SK-N-SH (cell line): ENCODE measurements around the gene TGM2. TPM values are rescaled to one million over a fixed set of nuclear protein-coding genes. Genes with fewer than 3 reads are reported as not detected.

Experiments used
- CTCF ChIA-PET: fragments of 300-600, 350-600 bp; formaldehyde crosslinking; extraction: SDS; loops from one replicate; lab custom pipeline; 2021; lab: Yijun Ruan, JAX
- POLR2A ChIA-PET: fragments of 350-600 bp; sonication (Branson Sonifier 250); formaldehyde crosslinking; extraction: SDS; loops from one replicate; lab custom pipeline; 2020; ENCODE audit warnings: antibody characterized with exemption, inconsistent platforms; lab: Yijun Ruan, JAX
- DNase-seq: peaks from one replicate; pipeline ENCODE4 v3.0.0; 2012
- H2AFZ ChIP-seq: fragments of 200-600 bp; sonication (generic); 2 replicates; pipeline ENCODE4 v1.8.1; 2016; ENCODE audit warnings: antibody characterized with exemption, mild to moderate bottlenecking, low read depth
- H3F3A ChIP-seq: fragments of 200-600 bp; sonication (generic); replicated peaks from 2 replicates; pipeline ENCODE3; 2016; ENCODE audit warnings: antibody characterized with exemption, mild to moderate bottlenecking; ENCODE audit not compliant: insufficient read depth
- H3K27ac ChIP-seq, 2 experiments: fragments of 200-500 bp in 1 of 2; fragments of 200-600 bp in 1 of 2; sonication (Bioruptor generic) in 1 of 2; sonication (generic), shearing (Covaris generic) in 1 of 2; 2 replicates each; pipeline versions ENCODE4 v1.5.1 to v1.6.1; 2014 to 2016; ENCODE audit warnings: low read depth in 2 of 2, inconsistent platforms in 1 of 2, low read length in 1 of 2, mild to moderate bottlenecking in 1 of 2, mixed read lengths in 1 of 2
- H3K27me3 ChIP-seq: fragments of 200-600 bp; sonication (generic), shearing (Covaris generic); 2 replicates; pipeline ENCODE4 v1.6.1; 2016; ENCODE audit warnings: mixed run types; ENCODE audit not compliant: insufficient read depth
- H3K36me3 ChIP-seq, 2 experiments: fragments of 200-500 bp in 1 of 2; fragments of 200-600 bp in 1 of 2; sonication (Bioruptor generic) in 1 of 2; sonication (generic) in 1 of 2; replicated peaks in 1 of 2; 2 replicates each; pipeline versions ENCODE3 to v1.5.1; 2014 to 2016; ENCODE audit warnings: low read length in 1 of 2, mild to moderate bottlenecking in 1 of 2; ENCODE audit not compliant: insufficient read depth in 2 of 2, control insufficient read depth in 1 of 2
- H3K4me1 ChIP-seq, 2 experiments: fragments of 200-500 bp in 1 of 2; fragments of 200-600 bp in 1 of 2; sonication (Bioruptor generic) in 1 of 2; sonication (generic), shearing (Covaris generic) in 1 of 2; 2 replicates each; pipeline versions ENCODE4 v1.5.1 to v1.6.1; 2014 to 2016; ENCODE audit warnings: low read depth in 1 of 2, low read length in 1 of 2, mixed run types in 1 of 2; ENCODE audit not compliant: insufficient read depth in 2 of 2, control insufficient read depth in 1 of 2
- H3K4me2 ChIP-seq: fragments of 200-600 bp; sonication (generic), shearing (Covaris generic); 2 replicates; pipeline ENCODE4 v1.6.1; 2017; ENCODE audit warnings: mixed run types
- H3K4me3 ChIP-seq, 2 experiments: fragments of 200-500 bp in 1 of 2; fragments of 200-600 bp in 1 of 2; sonication (Bioruptor generic) in 1 of 2; sonication (generic), shearing (Covaris generic) in 1 of 2; 2 replicates each; pipeline versions ENCODE4 v1.5.1 to v1.8.1; 2014 to 2016; ENCODE audit warnings: low read depth in 2 of 2, inconsistent platforms in 1 of 2, low read length in 1 of 2, mild to moderate bottlenecking in 1 of 2, mixed read lengths in 1 of 2, moderate library complexity in 1 of 2
- H3K79me2 ChIP-seq: fragments of 200-600 bp; sonication (generic); 2 replicates; pipeline ENCODE4 v1.8.1; 2017; ENCODE audit warnings: mild to moderate bottlenecking; ENCODE audit not compliant: insufficient read depth
- H3K9ac ChIP-seq: fragments of 200-600 bp; sonication (generic); 2 replicates; pipeline ENCODE4 v1.6.1; 2017; ENCODE audit warnings: mixed run types
- H3K9me2 ChIP-seq: fragments of 200-600 bp; sonication (generic); 2 replicates; pipeline ENCODE4 v1.6.1; 2017; ENCODE audit warnings: mixed run types
- H3K9me3 ChIP-seq: fragments of 200-600 bp; sonication (generic); 2 replicates; pipeline ENCODE4 v1.6.1; 2017; ENCODE audit warnings: mixed run types, mild to moderate bottlenecking, moderate library complexity
- H4K20me1 ChIP-seq: fragments of 200-600 bp; sonication (generic); 2 replicates; pipeline ENCODE4 v1.6.1; 2017; ENCODE audit warnings: mild to moderate bottlenecking, mixed run types; ENCODE audit not compliant: insufficient read depth
- CHD2 ChIP-seq: fragments of 150-350 bp; IDR thresholded peaks from 2 replicates; pipeline ENCODE4 v1.6.1; 2018; ENCODE audit warnings: low read length; ENCODE audit not compliant: partially characterized antibody
- ELF1 ChIP-seq: IDR thresholded peaks from 2 replicates; pipeline ENCODE4 v1.4.0; 2012
- FOXM1 ChIP-seq: IDR thresholded peaks from 2 replicates; pipeline ENCODE4 v1.4.0; 2012; ENCODE audit warnings: low read depth, mild to moderate bottlenecking
- GATA2 ChIP-seq: sonication (generic); formaldehyde crosslinking; IDR thresholded peaks from 2 replicates; pipeline ENCODE4 v1.5.0; 2020; ENCODE audit warnings: mild to moderate bottlenecking, missing genetic modification reagents
- POLR2AphosphoS5 ChIP-seq: IDR thresholded peaks from 2 replicates; pipeline ENCODE4 v1.6.1; 2012; ENCODE audit warnings: low read depth, low read length
- RXRA ChIP-seq: IDR thresholded peaks from 2 replicates; pipeline ENCODE4 v1.4.0; 2012; ENCODE audit warnings: low read depth, mild to moderate bottlenecking, borderline replicate concordance
- YY1 ChIP-seq: IDR thresholded peaks from 2 replicates; pipeline ENCODE4 v1.4.0; 2012; ENCODE audit warnings: low read depth, mild to moderate bottlenecking
- WGBS: methylation state at CpG from one replicate; pipeline ENCODE4 v1.1.6; 2017; ENCODE audit warnings: low lambda C conversion rate; 5-methylcytosine and 5-hydroxymethylcytosine counted together
- polyA plus RNA-seq, 3 experiments: library from polyadenylated mRNA; depleted of rRNA; stranded (reverse); fragments of >200 nt; gene quantifications; 2 replicates each; pipeline ENCODE4 v1.2.3, GENCODE V29; 2012
- TF ChIP-seq, protein P1 (sequence below): fragments of 150-350 bp; IDR thresholded peaks from 2 replicates; pipeline ENCODE4 v1.6.1; 2017; ENCODE audit warnings: antibody characterized with exemption, low read length, low read depth, borderline replicate concordance
- TF ChIP-seq, protein P2 (sequence below): fragments of 150-350 bp; IDR thresholded peaks from 2 replicates; pipeline ENCODE4 v1.6.1; 2016; ENCODE audit warnings: mild to moderate bottlenecking, low read depth, low read length
- TF ChIP-seq, protein P3 (sequence below): IDR thresholded peaks from 2 replicates; pipeline ENCODE4 v1.4.0; 2012; ENCODE audit warnings: low read depth, borderline replicate concordance

TGM2 gene
- polyA plus RNA-seq, 1 of the 3 experiments (the other 2 are of a cell fraction), result 676 TPM

DNA sequence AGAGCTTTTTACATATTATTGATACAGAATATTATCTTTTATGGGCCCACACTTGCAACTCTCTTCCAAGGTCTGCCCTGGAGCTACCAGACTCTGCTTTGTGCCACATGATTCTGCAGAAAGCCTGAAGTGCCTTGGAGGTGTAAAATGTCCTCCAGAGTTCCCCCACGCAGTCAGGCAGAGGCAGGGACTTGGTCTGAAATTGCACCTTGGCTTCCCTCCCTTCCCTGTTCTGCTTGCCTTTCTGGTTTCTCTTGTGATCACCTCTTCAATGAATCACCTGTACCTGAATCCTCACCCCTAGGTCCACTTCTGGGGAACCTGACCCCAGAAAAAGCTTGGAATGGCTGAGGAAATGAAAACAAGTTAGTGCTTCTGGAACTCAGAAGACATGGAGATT is 43.0 kb upstream of the TGM2 start:
- peak; percentile 1 for DNase-seq
- Histone ChIP-seq H4K20me1 (no peaks in the 10 kb centered on the region), H3K4me3 (no peak overlapping the region), H3K4me2 (no peak overlapping the region), H3K4me1 (peaks cover 5 to 22% of the 10 kb centered on the region in 2 experiments; a peak in 3 of 4 replicates), H3K9ac (no peak overlapping the region), H3F3A (peaks cover 4% of the 10 kb centered on the region), H2AFZ (no peak overlapping the region), H3K9me2 (no peaks in the 10 kb centered on the region), H3K27me3 (no peaks in the 10 kb centered on the region), H3K79me2 (no peaks in the 10 kb centered on the region), H3K27ac (no peak overlapping the region), H3K9me3 (no peaks in the 10 kb centered on the region), H3K36me3 (no peaks in the 10 kb centered on the region)
- TF ChIP-seq YY1, result no peak
- TF ChIP-seq POLR2AphosphoS5, result no peak
- CTCF ChIA-PET, result interaction anchor here (0.7 to 9.4 kb wide), 7 partner anchors 8 to 150 kb away, joined by 3 to 95 read pairs (median 4); no protein-coding TSS in a partner anchor
- WGBS, result 86% methylated on average over 1 of the region's 1 CpG
- POLR2A ChIA-PET, result no interaction called here

- Histone ChIP-seq H3K9ac (no peak overlapping the region), H3K4me1 (peaks cover 5 to 22% of the 10 kb centered on the region in 2 experiments; a peak in 3 of 4 replicates), H2AFZ (no peak overlapping the region), H3K4me3 (no peak overlapping the region), H3K9me2 (no peaks in the 10 kb centered on the region), H3K27me3 (no peaks in the 10 kb centered on the region), H3K9me3 (no peaks in the 10 kb centered on the region), H3K4me2 (no peak overlapping the region), H4K20me1 (no peaks in the 10 kb centered on the region), H3K79me2 (no peaks in the 10 kb centered on the region), H3K27ac (no peak overlapping the region), H3F3A (peaks cover 4% of the 10 kb centered on the region), H3K36me3 (no peaks in the 10 kb centered on the region)
- no peak for TF ChIP-seq ELF1
- TF ChIP-seq, protein P1, sequence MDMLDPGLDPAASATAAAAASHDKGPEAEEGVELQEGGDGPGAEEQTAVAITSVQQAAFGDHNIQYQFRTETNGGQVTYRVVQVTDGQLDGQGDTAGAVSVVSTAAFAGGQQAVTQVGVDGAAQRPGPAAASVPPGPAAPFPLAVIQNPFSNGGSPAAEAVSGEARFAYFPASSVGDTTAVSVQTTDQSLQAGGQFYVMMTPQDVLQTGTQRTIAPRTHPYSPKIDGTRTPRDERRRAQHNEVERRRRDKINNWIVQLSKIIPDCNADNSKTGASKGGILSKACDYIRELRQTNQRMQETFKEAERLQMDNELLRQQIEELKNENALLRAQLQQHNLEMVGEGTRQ, result no peak
- TF ChIP-seq GATA2 (CRISPR knock-in tag), result no peak
- no peak for TF ChIP-seq CHD2
- no peak for TF ChIP-seq POLR2AphosphoS5
- TF ChIP-seq RXRA, result no peak
- TF ChIP-seq FOXM1, result no peak
- TF ChIP-seq, protein P2, sequence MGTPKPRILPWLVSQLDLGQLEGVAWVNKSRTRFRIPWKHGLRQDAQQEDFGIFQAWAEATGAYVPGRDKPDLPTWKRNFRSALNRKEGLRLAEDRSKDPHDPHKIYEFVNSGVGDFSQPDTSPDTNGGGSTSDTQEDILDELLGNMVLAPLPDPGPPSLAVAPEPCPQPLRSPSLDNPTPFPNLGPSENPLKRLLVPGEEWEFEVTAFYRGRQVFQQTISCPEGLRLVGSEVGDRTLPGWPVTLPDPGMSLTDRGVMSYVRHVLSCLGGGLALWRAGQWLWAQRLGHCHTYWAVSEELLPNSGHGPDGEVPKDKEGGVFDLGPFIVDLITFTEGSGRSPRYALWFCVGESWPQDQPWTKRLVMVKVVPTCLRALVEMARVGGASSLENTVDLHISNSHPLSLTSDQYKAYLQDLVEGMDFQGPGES, result no peak
- TF ChIP-seq, protein P3, sequence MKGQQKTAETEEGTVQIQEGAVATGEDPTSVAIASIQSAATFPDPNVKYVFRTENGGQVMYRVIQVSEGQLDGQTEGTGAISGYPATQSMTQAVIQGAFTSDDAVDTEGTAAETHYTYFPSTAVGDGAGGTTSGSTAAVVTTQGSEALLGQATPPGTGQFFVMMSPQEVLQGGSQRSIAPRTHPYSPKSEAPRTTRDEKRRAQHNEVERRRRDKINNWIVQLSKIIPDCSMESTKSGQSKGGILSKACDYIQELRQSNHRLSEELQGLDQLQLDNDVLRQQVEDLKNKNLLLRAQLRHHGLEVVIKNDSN, result no peak
- WGBS, result 96% methylated on average over 2 of the region's 2 CpGs
- ChIA-PET CTCF (interaction anchor here (0.6 to 9.4 kb wide), 7 partner anchors 10 to 150 kb away, joined by 3 to 95 read pairs (median 4); no protein-coding TSS in a partner anchor), POLR2A (no interaction called here)
- DNase-seq, result no peak
Observed at GRCh38 chr20:38207621-38208020, 42.6 kb upstream of the TGM2 start.
